Measurements from ENCODE around the gene AQP2.

DNA sequence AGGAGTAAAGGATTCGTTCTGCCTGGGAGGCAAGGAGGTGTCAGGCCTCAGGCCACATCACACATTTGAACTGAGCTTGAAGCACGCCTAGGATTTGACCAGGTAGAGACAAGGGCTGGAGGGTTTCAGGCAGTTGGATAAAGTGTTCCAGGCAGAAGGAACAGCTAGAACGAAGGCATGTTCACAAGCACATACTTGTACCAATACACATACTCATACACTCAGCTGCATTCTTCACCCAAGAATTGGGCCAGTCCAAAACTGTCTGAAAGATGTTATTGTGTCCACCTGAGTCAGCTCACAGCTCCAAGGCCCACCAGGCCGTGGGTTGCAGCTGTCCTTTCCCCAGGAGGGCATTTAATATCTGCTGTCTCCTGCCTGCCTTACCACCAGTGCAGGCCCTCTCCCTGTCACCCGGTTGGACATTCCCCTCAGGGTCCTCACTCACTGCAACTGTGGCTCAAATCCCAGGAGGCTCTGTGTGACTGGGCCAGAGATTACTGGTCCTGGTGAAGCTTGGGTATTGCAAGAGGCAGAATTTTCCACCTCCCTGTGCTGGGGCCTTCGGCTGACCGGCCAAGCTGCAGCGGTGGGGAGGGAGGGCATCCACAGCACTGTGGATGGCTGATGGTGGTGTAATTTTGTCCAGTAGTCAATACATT lies 12.8 kb upstream of the AQP2 start:
- TF ChIP-seq, protein P1, sequence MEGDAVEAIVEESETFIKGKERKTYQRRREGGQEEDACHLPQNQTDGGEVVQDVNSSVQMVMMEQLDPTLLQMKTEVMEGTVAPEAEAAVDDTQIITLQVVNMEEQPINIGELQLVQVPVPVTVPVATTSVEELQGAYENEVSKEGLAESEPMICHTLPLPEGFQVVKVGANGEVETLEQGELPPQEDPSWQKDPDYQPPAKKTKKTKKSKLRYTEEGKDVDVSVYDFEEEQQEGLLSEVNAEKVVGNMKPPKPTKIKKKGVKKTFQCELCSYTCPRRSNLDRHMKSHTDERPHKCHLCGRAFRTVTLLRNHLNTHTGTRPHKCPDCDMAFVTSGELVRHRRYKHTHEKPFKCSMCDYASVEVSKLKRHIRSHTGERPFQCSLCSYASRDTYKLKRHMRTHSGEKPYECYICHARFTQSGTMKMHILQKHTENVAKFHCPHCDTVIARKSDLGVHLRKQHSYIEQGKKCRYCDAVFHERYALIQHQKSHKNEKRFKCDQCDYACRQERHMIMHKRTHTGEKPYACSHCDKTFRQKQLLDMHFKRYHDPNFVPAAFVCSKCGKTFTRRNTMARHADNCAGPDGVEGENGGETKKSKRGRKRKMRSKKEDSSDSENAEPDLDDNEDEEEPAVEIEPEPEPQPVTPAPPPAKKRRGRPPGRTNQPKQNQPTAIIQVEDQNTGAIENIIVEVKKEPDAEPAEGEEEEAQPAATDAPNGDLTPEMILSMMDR (IDR thresholded peaks at IDR 0.05), result no peak
- TF ChIP-seq EZH2 (IDR thresholded peaks at IDR 0.05), result no peak
